ELR (cell line): ENCODE results near the gene SNX19.
"Not testable (repeated sequence)": the region's sequence is repeated elsewhere in the genome, so short reads cannot be mapped to it uniquely, and the experiment has no call there.

Experiments used
- DNase-seq: peaks from one replicate; pipeline ENCODE4 v3.0.0-alpha.2; 2015; ENCODE audit warnings: low read depth

Gene SNX19

DNA sequence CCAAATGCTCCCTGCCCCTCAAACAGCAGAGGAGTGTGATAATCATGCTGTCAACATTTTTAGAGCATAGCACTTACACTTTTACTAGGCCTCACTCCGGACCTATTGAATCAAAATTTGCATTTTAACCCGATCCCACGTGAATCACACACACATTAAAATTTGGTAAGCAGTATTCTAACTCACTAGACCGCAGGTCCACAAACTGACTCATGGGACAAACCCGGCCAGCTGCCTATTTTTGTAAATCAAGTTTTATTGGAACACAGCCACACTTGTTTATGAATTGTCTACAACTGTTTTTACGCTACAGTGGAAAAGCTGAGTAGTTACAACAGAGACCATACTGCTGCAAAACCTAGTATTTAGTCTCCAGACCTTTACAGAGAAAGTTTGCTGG lies 43.3 kb downstream of the SNX19 start:
- peak; percentile 84 for DNase-seq

DNA sequence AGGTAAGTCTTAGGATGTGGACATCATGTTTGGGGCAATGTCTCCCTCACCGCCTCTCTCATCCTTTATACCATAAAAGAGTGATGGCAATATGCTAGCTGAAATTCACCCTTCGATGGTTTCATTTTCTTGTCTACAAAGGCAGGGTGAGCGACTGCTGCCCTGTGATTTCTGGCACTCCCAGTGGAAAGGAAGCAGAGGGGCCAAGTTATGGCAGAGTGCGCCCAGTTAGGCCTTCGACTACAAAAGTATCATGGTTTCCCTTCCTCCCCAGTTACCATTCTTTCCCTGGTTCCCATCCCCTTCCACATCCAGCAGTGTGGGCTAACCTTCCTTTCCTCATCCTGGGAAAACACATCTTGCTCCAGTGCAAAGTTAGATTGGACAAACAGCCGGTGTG lies 43.8 kb downstream of the SNX19 start:
- no peak for DNase-seq

DNA sequence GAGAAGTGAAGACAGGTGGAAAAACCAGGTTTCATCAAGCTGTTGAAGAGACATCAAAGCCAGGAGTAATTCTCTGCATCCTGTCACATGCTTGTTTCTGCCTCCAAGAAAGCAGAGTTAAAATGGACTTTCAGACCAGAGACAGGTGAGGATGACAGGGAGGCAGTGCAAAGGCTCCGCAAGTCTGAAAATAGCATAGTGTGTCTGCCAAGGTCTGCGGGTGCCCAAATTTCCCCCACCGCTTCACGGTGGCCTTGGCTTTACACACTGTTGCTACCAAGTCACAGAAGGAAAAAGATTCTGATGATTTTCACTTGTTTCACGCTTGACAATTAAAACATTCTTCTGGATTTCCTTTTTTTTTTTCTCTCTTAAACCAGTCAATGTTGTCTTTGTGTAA lies 44.2 kb downstream of the SNX19 start:
- no peak for DNase-seq

DNA sequence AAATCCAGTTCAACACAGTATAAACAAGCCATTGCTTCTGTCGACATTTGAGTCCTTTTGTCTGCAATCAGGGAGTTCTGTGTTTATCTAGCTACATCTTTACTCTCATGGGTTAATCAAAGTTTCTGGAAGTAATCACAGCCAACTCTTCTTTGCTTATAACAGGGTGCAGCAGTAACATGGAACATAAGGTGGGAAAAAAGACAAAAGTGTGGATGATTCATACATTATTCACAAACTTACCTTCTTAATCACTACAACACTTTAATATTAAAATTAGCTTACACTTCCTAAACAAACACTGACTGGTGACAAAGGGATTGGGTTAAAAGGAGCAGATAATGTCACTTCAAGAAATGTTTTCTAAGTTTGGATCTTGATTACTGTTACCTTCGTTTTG lies 44.7 kb downstream of the SNX19 start:
- no peak for DNase-seq

DNA sequence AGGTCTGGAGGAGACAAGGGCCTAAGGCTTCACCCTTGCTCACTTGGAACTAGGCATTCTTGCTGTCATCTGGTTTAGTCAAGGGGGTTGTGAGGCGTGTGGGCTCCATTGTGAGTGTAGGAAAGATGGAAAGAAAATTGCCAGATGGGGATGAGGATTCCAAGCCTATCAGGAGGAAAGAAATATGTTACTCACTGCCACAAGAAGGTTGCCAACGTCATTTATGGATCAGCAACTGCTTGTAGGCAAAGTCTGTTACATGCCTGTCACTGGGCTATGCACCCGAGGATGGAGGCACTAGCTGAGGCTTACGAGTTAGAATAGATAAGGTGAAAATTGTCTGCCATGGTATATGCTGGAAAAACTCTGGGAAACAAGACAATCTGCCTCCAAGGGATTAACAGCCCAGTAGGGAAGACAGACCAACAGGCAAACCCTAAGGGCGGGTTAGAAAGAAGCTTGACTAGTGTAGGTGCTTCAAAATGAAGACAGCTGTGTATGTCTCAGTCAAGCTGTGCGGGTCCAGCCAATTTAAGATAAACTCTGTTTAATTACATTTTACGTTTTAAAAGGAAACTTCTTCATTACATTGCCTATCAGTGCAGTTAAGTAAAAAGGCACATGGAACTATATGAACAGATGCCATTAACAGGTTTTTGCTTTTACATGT lies 47.4 kb downstream of the SNX19 start:
- no peak for DNase-seq

DNA sequence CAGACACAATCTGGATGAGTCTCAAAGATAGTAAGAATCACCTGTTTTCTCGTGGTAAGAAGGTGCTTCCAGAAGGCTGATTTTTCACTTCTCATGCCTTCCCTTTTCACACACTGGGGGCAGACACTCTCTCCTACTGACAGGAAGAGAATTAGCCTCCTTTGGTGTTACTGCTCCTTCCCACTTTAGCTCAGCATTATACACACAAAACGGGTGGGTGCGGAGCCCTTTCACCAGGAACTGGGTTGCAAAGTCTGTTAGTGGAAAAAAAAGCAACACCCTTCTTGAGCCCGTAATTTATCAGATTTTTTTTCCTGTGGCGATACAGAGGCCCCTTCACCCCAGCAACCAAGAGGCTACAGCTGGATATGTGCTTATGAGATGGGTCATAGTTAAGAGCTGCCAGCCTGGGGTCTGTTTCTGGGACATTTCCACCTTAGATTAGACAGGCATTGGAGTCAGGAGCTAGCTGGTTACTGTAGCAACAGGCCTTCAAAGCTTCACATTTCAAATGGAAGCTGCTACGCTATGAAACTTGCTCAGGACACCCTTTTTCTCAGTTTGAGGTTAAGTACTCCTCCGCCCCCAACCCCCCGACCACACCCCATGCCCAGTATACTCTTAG lies 48.1 kb downstream of the SNX19 start:
- no peak for DNase-seq

DNA sequence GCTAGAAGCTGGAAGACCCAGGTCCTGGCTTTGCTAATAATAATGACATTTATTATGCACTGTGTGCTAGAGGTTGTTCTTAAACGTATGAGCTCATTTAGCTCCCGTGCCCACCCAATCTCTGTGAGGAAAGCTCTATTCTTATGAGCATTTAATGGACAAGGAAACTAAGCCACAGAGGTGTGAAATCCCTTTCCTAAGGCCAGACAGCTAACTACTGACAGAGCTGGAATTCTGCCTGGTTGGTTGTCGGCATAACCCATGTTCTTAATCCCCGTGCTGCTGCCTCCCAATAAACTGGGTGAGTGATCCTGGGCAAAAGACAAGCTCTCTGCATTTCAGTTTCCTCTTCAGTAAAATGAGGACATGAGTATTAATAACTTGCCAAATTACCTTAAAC lies 49.4 kb downstream of the SNX19 start:
- no peak for DNase-seq

DNA sequence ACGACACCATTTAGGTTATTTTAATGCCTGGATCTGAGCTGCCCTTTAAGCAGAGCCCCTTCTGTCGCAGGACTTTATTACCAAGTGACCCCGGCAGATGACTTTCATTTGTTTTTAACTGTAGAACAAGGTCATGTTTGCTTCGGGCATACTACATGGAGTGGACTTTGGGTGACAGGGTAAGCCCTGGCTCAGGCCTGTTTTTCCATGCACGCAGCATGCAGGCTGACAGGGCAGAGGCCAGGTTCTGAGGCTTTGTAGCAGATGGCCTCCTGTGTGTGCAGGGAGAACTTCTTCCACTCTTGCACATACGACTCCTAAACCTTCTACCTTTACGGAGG lies 50.5 kb downstream of the SNX19 start:
- DNase-seq, result no peak

DNA sequence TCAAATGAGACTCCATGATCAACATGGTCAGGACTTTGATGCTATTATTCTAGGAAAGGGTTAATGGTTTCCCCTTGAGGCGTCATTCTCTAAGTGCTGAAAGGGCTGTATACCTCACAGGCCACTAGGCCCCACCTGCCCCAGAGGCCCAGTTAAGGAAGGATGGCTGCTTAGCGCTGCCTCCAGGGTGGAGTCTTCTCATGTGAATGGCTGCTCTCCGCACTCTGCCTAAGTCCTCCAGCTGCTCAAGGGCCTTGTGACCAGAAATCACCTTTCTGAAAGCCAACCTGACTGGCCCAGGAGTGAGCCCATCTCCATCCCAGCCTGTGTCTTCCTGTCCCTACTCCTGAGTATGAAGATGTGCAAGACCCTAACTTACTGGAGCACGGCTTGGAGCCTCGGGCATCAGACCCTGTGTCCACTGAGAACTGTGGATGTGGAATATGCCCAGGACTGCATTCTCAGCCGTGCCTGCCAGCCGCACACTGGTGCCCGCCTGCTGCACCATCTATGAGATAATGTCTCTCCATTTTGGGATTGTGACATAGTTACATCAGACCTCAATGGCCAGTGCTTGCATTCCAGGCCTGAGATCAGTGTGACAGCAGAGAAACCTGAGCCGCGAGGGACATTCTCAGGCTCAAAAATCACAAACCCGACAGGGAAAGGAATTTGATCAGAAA lies 51.0 kb downstream of the SNX19 start:
- no peak for DNase-seq

DNA sequence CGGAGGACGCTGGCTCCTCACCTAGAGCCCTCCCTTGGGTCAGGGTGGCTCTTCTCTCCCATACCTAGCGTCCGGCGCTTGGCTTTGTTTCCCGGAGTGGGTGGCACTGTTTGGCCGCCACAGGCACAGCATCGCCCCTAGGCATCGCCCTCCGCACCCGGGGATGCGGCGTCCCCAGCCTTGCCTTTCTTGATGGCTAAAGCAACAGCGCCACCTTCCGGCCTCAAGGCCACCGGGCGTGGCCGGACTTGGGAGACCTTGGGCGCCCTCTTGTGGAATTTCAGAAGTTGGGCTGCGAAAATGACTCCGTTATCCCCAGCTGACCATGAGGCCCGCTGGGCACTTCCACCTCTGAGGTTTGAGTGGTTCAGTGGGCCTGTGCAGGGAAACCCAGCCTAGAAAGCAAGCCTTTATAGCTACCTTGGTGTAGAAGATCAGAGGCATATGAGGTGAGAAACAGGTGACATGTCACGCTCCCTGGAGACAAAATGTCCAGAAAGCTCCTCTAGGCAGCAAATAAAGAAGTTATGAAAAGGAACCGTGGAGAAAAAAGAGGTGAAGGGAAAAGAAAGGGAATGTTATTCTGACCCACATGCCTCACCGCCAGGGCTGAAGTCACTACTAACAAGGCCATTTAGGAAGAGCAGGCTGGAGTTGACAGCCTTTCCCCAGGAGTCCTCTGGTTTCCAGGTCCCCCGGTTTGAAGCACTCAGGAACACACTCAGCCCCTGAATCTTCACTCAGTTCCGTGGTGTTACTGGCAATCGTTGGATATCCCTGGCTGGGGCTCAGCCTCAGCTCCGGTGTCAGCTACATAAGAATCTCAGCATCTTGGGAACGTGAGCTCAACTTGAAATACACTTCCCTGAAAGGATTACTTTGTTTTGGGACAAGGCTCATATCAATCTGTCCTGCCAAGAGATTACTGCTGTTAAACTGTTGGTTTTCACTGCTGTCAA lies 54.1 kb downstream of the SNX19 start:
- peak; percentile 89 for DNase-seq

DNA sequence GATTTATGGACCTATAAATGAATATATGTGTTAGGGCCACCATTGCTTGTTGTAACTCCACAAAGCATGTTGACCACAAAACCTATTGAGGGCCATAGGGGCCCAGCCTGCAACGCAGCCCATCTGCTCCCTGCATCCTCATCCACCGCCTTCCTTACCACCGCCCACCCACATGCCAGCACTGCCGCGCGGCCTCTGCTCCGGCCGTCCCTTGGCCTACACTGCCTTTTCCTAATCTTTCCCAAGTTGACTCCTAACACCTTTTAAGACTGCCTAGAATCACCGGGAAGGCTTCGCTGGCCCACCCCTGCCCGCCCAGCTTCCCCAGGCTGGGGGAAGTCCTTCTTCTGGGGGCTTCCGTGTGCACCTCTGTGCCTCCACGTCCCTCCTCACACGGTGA lies 55.0 kb downstream of the SNX19 start:
- DNase-seq, result no peak

DNA sequence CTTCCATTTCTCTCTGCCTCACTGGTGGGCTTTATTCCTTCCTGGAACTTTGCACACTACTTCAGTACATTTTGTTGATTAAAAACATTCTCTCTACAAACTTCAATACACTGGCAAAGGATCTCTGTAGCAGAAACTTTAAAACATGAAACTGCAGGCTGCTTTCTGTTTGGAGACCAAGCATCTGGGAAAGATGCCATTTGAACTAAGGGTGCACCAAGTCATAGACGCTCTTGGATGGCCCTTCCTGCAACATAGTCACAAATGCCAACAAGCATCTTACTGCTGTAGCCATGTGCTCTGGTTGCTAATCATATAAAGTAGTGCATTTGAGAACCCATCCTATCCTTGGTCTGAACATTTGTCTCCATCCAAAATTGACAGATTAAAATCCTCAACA lies 56.4 kb downstream of the SNX19 start:
- DNase-seq, result no peak

DNA sequence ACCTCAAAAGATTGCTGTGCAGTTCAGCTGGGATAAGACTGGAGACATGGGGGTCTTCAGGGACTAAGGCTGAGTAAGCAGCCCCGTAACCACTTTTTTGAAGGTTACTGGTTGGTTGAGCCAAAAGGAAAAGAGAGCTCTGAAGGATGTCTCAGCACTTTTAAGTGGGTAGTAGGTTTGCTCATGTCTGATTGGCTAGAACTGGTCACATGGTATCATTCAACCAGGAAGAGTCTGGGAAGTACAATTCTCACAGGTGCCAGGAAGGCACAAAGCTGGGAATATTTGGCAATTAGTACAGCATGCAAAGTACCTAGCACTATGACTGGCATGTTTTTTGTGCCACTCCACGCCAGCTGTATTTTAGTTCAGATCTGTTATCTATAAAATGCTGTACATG lies 58.1 kb downstream of the SNX19 start:
- DNase-seq, result peak; percentile 36

DNA sequence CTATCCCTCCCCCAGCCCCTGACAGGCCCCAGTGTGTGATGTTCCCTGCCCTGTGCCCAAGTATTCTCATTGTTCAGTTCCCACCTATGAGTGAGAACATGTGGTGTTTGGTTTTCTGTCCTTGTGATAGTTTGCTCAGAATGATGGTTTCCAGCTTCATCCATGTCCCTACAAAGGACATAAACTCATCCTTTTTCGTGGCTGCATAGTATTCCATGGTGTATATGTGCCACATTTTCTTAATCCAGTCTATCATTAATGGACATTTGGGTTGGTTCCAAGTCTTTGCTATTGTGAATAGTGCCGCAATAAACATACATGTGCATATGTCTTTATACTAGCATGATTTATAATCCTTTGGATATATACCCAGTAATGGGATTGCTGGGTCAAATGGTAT lies 60.6 kb downstream of the SNX19 start:
- DNase-seq, result not testable (repeated sequence)

DNA sequence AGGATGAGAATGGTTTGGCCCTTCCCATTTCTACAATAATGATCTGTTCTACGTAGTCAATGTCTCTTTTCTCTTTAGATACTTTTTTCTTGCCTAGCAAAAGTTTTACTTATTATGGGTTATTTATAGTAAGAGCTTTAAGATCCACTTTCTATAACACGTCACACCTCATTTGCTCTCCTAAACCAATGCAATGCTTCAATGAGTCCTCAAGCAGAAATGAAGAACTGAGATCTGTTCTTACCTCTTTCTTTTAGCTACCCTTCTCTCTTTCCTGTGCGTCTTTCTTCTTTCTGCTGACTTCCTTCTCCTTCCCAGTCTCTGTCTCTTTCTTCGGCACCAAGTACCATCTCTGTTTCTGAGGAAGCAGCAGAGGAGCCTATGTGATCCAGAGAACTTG lies 61.8 kb downstream of the SNX19 start:
- DNase-seq, result no peak

DNA sequence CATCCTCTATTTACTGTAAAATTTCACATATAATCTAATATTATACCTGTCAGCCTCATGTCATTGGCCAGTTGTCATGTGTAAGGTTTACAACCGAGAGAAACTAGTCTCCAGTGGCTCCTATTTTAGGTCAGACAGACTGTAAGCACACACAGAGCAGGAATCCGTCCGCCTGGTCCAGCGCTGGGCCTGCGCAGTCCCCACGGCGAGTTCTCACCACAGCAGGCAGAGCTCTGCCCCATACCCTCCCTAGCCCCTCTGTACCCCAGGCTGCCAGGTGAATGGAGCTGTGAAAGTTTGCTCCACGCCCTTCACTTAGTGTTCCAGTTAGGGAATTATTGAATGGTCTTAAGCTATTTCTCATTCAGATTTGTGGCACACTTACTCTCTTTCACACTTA lies 63.7 kb downstream of the SNX19 start:
- no peak for DNase-seq

DNA sequence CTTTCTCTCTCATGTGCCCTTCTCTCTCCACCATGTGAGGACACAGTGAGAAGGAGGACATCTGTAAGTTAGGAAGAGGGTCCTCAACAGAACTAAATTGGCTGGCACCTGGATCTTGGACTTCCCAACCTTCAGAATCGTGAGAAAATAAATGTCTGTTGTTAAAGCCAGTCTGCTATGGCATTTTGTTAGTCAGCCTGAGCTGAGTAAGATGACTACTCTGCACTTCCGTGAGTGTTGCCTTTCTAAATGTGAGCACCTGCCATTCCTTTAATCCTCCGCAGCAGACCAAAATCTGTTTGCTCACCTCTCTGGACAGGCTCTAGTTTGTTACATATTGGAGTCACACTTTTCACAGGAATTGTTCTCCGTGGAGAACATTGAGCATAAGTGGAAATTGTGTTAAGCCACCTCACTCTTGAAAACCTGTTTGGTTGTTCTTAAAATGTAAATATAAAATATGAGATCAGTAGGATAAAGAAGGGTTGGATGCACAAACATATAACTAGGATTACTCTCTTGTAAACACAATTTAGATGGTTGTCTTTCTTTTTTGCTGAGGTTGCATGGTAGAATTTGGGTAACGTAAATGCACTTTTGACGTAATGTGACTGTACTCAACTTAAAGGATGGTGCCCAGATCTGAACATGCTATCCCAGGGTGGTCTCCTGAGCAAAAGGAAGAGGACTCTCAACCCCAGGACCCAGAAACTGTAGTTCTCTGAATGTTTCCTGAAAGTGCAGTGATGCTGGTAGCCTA lies 65.9 kb downstream of the SNX19 start:
- no peak for DNase-seq

DNA sequence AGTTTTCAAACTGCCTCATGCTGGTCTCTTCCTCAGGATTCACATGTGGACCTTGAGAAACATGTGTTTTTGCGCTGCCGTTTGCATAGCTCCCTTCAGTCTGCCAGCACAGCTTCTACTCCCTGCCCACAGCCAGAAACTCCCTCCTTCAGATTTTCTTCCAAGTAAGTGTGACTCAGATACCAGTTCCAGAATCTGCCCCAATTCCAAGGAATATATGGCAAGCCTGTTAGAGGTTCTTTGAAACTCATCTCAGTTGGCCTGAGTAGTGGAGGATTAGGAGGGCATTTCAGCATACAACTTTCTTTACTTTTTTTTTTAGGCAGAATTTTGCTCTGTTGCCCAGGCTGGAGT lies 67.1 kb downstream of the SNX19 start:
- peak; percentile 62 for DNase-seq

DNA sequence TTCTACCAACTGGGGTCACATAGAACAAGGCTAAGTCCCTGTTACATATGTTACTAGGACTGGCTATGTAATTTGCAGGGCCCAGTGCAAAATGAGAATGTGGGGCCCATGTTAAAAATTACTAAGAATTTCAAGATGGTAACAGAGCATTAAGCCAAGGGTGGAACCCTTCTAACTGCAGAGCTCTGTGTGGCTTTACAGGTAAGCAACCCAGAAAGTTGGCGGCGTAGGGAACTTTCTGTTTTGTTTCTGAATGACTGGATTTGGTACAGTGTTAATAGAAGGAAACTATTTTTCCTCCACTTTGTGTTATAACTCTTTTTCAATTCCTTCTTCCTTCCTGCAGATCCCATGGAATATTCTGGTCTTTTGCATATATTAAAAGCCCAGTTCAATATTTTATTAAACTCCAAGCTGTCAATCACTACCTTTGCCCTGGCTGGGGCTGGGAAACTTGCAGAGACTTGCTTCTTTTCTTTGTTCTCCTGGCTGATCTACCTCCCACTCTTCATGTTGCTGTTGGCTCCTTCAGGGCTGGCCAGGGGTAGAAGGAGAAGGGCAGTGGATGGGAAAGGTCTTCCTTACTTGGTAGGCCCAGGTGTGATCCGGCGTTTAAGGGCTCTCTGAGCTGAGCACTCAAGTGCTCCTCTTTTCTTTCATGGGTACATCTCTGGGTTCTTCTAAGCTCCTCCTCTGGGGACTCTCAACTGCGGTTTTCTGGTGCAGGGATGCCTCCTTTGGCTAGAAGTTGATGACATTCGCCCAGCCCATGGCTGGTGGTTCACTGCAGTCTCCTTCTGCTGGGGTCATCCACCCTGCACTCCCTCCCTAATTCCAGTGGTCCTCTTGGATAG lies 67.7 kb downstream of the SNX19 start:
- no peak for DNase-seq

DNA sequence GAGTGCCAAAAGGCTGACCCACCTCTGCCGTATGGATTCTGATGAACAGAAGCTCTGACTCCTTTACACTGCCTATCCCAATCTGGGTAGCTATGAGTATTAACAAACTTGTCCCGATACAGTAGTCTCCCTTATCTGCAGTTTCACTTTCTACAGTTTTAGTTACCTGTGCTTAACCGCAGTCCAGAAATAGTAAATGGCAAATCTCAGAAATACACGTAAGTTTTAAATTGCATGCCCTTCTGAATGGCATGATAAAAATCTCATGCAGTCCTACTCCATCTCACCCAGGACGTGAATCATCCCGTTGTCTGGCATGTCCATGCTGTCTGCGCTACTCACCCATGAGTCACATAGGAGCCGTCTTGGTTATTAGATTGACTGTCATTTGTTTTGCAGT lies 68.8 kb downstream of the SNX19 start:
- peak; percentile 94 for DNase-seq

DNA sequence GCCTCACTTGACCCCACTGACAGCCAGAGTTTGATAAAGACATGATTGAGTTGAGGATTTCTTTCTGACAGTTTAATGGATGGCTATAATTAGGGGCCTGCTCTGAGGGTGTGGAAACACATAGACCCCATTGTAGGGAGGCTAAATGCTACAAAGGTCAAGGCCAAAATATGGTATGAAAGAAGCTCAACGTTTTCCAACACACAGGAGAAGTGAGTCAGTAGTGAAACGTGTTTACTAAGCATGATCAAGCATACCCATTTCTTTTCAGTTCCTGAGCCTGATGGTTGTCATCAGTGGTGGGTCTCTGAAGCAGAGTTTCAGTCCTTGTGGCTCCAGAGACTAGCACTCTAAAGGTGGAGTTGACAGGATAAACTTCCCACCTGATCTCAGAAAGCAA lies 69.7 kb downstream of the SNX19 start:
- DNase-seq, result peak; percentile 64
